ENCODE measurements around the gene IGSF9B.

Gene IGSF9B

DNA sequence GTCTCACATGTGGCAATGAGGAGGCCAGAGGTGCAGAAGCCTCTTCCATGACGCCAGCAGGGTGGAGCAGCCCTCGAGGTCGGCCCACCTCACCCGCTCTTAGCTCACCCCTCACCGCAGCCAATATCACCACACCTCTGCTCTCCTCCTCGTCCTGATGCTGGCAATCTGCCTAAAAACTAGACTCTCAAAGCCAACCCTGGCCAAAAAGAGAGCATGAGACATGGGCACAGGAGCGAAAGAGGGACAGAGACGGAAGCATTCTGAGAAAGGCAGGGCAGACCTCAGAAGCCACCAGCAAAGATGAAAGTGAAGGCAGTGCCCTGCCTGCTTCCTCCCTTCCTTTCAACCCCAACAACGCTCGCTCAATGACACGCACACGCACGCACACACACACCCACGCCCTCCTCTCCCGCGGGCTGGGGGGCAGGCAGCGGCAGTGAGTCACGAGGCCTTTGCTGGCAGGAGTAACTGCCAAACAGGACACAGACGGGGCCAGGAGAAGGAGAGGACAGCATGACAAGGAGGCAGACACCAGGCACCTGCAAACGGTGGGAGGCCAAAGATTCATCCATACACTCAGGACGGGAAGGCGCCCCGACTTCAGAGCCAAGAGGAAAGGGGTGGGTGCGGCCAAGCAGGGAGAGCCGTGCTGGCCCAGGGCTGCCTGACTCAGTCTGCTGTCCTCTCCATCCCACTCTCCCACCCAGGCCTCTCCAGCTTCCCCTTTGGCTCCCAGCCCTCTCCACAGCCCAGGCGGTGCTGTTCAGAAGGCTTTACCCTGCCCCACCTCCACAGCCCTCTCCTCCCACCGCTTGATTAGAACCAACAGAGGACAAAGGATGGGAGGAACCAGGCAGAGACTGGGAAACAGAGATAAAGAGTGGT lies 11.4 kb downstream of the IGSF9B start:
- peak overlapping the region; percentile 55 for H3K4me3 ChIP-seq
- TF ChIP-seq CTCF (IDR thresholded peaks at IDR 0.05): no peak
- DNase-seq (ENCODE audit: low spot score): no peak
- peak overlapping the region; percentile 46 to 58 for H3K27ac ChIP-seq

DNA sequence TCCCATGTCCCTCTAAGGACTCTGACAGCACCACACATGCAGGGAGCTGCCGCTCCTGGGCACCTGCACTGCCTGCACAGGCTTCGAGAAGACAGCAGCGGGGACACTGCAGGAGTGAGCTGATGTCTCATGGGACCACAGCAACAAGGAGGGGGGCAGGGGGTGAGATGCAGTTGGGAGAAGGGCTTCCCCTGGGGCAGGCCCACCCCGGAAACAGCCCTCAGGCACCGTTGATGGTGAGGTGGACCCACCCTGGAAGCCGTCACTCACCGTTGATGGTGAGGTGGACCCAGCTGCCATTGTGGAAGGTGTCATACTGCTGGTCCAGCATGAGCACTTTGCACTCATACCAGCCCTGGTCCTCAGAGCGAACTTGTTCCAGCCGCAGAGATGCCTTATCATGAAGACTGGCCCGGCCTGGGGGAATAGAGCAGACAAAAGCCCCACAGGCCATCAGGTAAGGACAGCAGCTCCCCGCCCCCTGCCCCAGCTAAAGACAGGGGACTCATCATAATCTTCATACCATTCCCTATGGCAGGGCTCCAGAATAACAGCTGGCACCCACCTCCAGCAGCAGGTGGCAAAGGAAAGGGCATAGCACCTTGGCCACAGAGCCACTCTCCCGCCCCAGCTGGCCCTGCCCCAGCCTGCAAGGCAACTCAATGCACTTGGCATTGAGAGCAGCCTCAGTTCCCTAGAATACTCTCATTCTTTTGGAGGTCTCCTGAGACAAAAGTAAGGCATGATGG lies 12.6 kb downstream of the IGSF9B start:
- DNase-seq (ENCODE audit: low spot score): no peak
- TF ChIP-seq CTCF (IDR thresholded peaks at IDR 0.05): no peak
- no peak overlapping the region for H3K4me3 ChIP-seq
- H3K27ac ChIP-seq: peak overlapping the region in 1 of 2 donors; percentile 58

DNA sequence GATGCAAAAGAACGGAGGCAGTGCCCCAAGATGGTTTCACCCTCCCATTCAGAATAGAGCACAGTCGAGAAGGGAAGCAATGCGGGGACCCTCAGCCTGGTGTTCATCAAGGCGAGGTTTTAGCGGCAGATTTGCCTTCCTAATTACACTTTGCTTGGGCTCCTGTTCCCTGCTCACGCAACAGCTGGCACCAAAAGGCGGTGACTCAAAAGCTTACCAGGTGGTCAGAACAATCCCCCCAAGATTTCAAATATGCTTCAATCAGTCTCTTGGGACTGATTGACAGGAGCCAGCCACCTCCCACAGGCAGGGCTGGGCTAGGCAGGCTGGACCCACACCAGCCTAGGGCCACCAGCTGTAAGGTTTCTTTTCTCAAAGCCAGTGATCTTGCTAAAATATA lies 14.2 kb downstream of the IGSF9B start:
- Histone ChIP-seq H3K4me3 (no peak overlapping the region), H3K27ac (no peak overlapping the region)
- DNase-seq (ENCODE audit: low spot score): no peak
- TF ChIP-seq CTCF (IDR thresholded peaks at IDR 0.05): no peak

DNA sequence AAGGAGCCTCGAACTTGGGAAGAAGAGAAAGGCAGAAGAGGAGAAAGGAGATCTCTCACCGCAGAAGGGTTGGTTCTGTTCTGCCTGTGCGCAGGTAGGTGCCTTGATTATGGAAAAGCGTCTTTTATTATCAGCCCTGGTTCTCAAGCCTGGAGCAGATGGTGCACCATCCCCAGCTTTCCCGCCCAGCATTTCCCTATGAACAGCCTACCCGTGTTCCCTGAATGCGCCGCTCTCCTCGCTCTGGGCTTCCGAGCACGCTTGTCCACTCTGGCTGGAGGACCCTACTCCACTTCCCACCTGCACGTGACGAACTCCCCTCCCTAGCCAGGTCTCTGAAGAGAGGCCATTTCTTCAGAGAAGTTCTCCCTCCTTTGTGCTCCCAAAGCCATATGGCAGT lies 15.2 kb downstream of the IGSF9B start:
- Histone ChIP-seq H3K27ac (no peak overlapping the region), H3K4me3 (no peak overlapping the region)
- DNase-seq (ENCODE audit: low spot score): no peak
- TF ChIP-seq CTCF (IDR thresholded peaks at IDR 0.05): no peak

DNA sequence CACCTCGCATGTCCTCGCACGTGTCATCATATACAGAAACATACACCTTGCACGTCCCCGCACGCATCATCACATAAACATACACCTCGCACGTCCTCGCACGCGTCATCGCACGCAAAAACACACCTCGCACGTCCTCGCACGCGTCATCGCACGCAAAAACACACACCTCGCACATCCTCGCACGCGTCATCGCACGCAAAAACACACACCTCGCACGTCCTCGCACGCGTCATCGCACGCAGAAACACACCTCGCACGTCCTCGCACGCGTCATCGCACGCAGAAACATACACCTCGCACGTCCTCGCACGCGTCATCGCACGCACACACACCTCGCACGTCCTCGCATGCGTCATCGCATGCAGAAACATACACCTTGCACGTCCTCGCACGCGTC lies 16.7 kb downstream of the IGSF9B start:
- no peak for TF ChIP-seq CTCF (IDR thresholded peaks at IDR 0.05)
- Histone ChIP-seq H3K4me3 (no peak overlapping the region), H3K27ac (no peak overlapping the region)
- DNase-seq (ENCODE audit: low spot score): no peak

- Histone ChIP-seq H3K4me3 (no peak overlapping the region), H3K27ac (no peak overlapping the region)
- no peak for DNase-seq (ENCODE audit: low spot score)
- no peak for TF ChIP-seq CTCF (IDR thresholded peaks at IDR 0.05)
Measured at GRCh38 chr11:133939558-133939957, 17.2 kb downstream of the IGSF9B start.
